CD8-positive, alpha-beta memory T cell (primary cell): ENCODE measurements around the gene DCBLD1. TPM values are rescaled to one million over a fixed set of nuclear protein-coding genes. Genes with fewer than 3 reads are reported as not detected.

Experiments used
- CTCF ChIA-PET: fragments of 350-600 bp; sonication (Branson Sonifier 250); formaldehyde crosslinking; loops from one replicate; lab custom pipeline; 2021; ENCODE audit warnings: antibody characterized with exemption; lab: Charles Lee
- POLR2A ChIA-PET: fragments of 350-600 bp; sonication (Branson Sonifier 250); formaldehyde crosslinking; loops from one replicate; lab custom pipeline; 2021; ENCODE audit warnings: antibody characterized with exemption; lab: Charles Lee
- DNase-seq, 5 donors: peaks; one replicate each; pipeline versions ENCODE4 v3.0.0 to v3.0.0-alpha.2; 2020 to 2022; ENCODE audit warnings: mixed read lengths in 1 of 5
- H3K27ac ChIP-seq: one replicate; pipeline ENCODE4 v1.7.0; 2013; ENCODE audit warnings: low read depth, mild to moderate bottlenecking, low read length, moderate library complexity
- H3K27me3 ChIP-seq: 2 replicates; pipeline ENCODE4 v1.7.0; 2013; ENCODE audit warnings: low read length, mild to moderate bottlenecking; ENCODE audit not compliant: insufficient read depth, poor library complexity, severe bottlenecking
- H3K36me3 ChIP-seq: 2 replicates; pipeline ENCODE4 v1.7.0; 2013; ENCODE audit warnings: mild to moderate bottlenecking, low read length, moderate library complexity; ENCODE audit not compliant: insufficient read depth
- H3K4me1 ChIP-seq: 2 replicates; pipeline ENCODE4 v1.7.0; 2013; ENCODE audit warnings: mild to moderate bottlenecking, low read length, moderate library complexity; ENCODE audit not compliant: insufficient read depth
- H3K4me3 ChIP-seq: 2 replicates; pipeline ENCODE4 v1.7.0; 2013; ENCODE audit warnings: mild to moderate bottlenecking, low read length
- H3K9me3 ChIP-seq: 2 replicates; pipeline ENCODE4 v1.7.0; 2013; ENCODE audit warnings: mild to moderate bottlenecking, low read length
- H3K27ac Mint-ChIP-seq, 8 donors: one replicate each; pipeline ENCODE4 v1.8.0; 2020 to 2021; ENCODE audit warnings: mixed read lengths in 8 of 8, mild to moderate bottlenecking in 6 of 8, inconsistent platforms in 3 of 8, moderate library complexity in 3 of 8
- H3K27me3 Mint-ChIP-seq, 2 donors: one replicate each; pipeline ENCODE4 v1.8.0; 2020 to 2021; ENCODE audit warnings: mixed read lengths in 2 of 2, mild to moderate bottlenecking in 1 of 2, moderate library complexity in 1 of 2
- H3K36me3 Mint-ChIP-seq, 3 donors: one replicate each; pipeline ENCODE4 v1.8.0; 2020 to 2021; ENCODE audit warnings: mixed read lengths in 3 of 3, inconsistent platforms in 1 of 3, mild to moderate bottlenecking in 1 of 3
- H3K4me1 Mint-ChIP-seq, 3 donors: one replicate each; pipeline ENCODE4 v1.8.0; 2020 to 2021; ENCODE audit warnings: mixed read lengths in 3 of 3, inconsistent platforms in 1 of 3, mild to moderate bottlenecking in 1 of 3
- H3K4me3 Mint-ChIP-seq, 7 donors: one replicate each; pipeline ENCODE4 v1.8.0; 2020 to 2021; ENCODE audit warnings: mixed read lengths in 7 of 7, mild to moderate bottlenecking in 6 of 7, moderate library complexity in 4 of 7, inconsistent platforms in 2 of 7
- H3K9me3 Mint-ChIP-seq, 5 donors: one replicate each; pipeline ENCODE4 v1.8.0; 2020 to 2022; ENCODE audit warnings: mixed read lengths in 5 of 5, mild to moderate bottlenecking in 3 of 5, moderate library complexity in 2 of 5, inconsistent platforms in 1 of 5
- polyA plus RNA-seq: library from polyadenylated mRNA; unstranded; fragments of 300-500 nt; fragmentation: Illumina TruSeq; gene quantifications from one replicate; pipeline ENCODE4 v1.2.3, GENCODE V29; 2021
- total RNA-seq, 2 experiments: library from RNA; stranded (reverse); gene quantifications; one replicate each; pipeline ENCODE4 v1.2.3, GENCODE V29; 2021

Gene DCBLD1
- total and polyA plus RNA-seq, 3 experiments from 2014 or later, result 3.3 to 4.8 (median 4.1) TPM

GRCh38 chr6:117483645-117484016 is 1.2 kb downstream of the DCBLD1 start:
- POLR2A ChIA-PET, result interaction anchor here (0.7 to 1.6 kb wide), 3 partner anchors 65 to 1413 kb away, joined by 3 to 7 read pairs (median 5); no protein-coding TSS in a partner anchor
- H3K27me3 Mint-ChIP-seq, result peaks cover 10 to 39% of the 10 kb centered on the region in 2 donors
- H3K4me1 Mint-ChIP-seq, result peaks cover 16 to 22% (median 19%) of the 10 kb centered on the region in 3 donors
- H3K9me3 Mint-ChIP-seq, result no peaks in the 10 kb centered on the region
- CTCF ChIA-PET, result interaction anchor here (0.9 to 8.9 kb wide), 4 partner anchors 10 to 122 kb away, joined by 3 to 109 read pairs (median 4); no protein-coding TSS in a partner anchor
- peak in 1 of 5 donors; percentile 13 for DNase-seq
- Histone ChIP-seq H3K4me1 (peaks cover 17% of the 10 kb centered on the region), H3K27ac (peak overlapping the region; percentile 45), H3K36me3 (no peaks in the 10 kb centered on the region), H3K27me3 (no peaks in the 10 kb centered on the region), H3K9me3 (no peaks in the 10 kb centered on the region), H3K4me3 (peak overlapping the region; percentile 72)
- peak overlapping the region in 7 of 8 donors; percentile 19 to 92 (median 75) for H3K27ac Mint-ChIP-seq
- H3K4me3 Mint-ChIP-seq, result peak overlapping the region; percentile 90 to 97 (median 95)
- H3K36me3 Mint-ChIP-seq, result peaks cover 0 to 3% (median 0%) of the 10 kb centered on the region in 3 donors

- peaks cover 0 to 3% (median 0%) of the 10 kb centered on the region in 3 donors for H3K36me3 Mint-ChIP-seq
- no peaks in the 10 kb centered on the region for H3K36me3 ChIP-seq
- no peaks in the 10 kb centered on the region for H3K9me3 ChIP-seq
- no peak overlapping the region for H3K27ac ChIP-seq
- POLR2A ChIA-PET, result no interaction called here
- H3K4me1 Mint-ChIP-seq, result peaks cover 16 to 22% (median 19%) of the 10 kb centered on the region in 3 donors
- H3K27ac Mint-ChIP-seq, result peak overlapping the region in 1 of 8 donors; percentile 19
- peaks cover 17% of the 10 kb centered on the region for H3K4me1 ChIP-seq
- CTCF ChIA-PET, result interaction anchor here (0.9 to 8.9 kb wide), 4 partner anchors 9 to 121 kb away, joined by 3 to 109 read pairs (median 4); no protein-coding TSS in a partner anchor
- no peak for DNase-seq
- peak overlapping the region; percentile 90 to 97 (median 95) for H3K4me3 Mint-ChIP-seq
- H3K27me3 Mint-ChIP-seq, result peaks cover 10 to 37% of the 10 kb centered on the region in 2 donors
- no peak overlapping the region for H3K4me3 ChIP-seq
- no peaks in the 10 kb centered on the region for H3K27me3 ChIP-seq
- no peaks in the 10 kb centered on the region for H3K9me3 Mint-ChIP-seq
Measured at GRCh38 chr6:117484052-117484646, 1.7 kb downstream of the DCBLD1 start.

- POLR2A ChIA-PET, result no interaction called here
Measured at GRCh38 chr6:117485433-117485832, 3.0 kb downstream of the DCBLD1 start.

GRCh38 chr6:117487821-117488220 is 5.3 kb downstream of the DCBLD1 start:
- no peaks in the 10 kb centered on the region for H3K27me3 ChIP-seq
- Mint-ChIP-seq H3K4me1 (peaks cover 6 to 9% (median 7%) of the 10 kb centered on the region in 3 donors), H3K9me3 (no peaks in the 10 kb centered on the region), H3K4me3 (peak overlapping the region in 1 of 7 donors; percentile 27), H3K36me3 (peaks cover 0 to 3% (median 0%) of the 10 kb centered on the region in 3 donors), H3K27me3 (peaks cover 3 to 19% of the 10 kb centered on the region in 2 donors), H3K27ac (no peak overlapping the region)
- no peak for DNase-seq
- H3K4me3 ChIP-seq, result no peak overlapping the region
- no peak overlapping the region for H3K27ac ChIP-seq
- H3K36me3 ChIP-seq, result no peaks in the 10 kb centered on the region
- ChIA-PET CTCF (no interaction called here), POLR2A (no interaction called here)
- peaks cover 8% of the 10 kb centered on the region for H3K4me1 ChIP-seq
- no peaks in the 10 kb centered on the region for H3K9me3 ChIP-seq

More at GRCh38 chr6:117485433-117485832, 3.0 kb downstream of the DCBLD1 start:
- peaks cover 0 to 3% (median 0%) of the 10 kb centered on the region in 3 donors for H3K36me3 Mint-ChIP-seq
- peaks cover 16 to 22% (median 19%) of the 10 kb centered on the region in 3 donors for H3K4me1 Mint-ChIP-seq
- no peak for DNase-seq
- H3K9me3 Mint-ChIP-seq, result no peaks in the 10 kb centered on the region
- Histone ChIP-seq H3K4me1 (peaks cover 17% of the 10 kb centered on the region), H3K27ac (no peak overlapping the region), H3K4me3 (no peak overlapping the region), H3K27me3 (no peaks in the 10 kb centered on the region), H3K9me3 (no peaks in the 10 kb centered on the region), H3K36me3 (no peaks in the 10 kb centered on the region)
- H3K27me3 Mint-ChIP-seq, result peaks cover 9 to 32% of the 10 kb centered on the region in 2 donors
- H3K27ac Mint-ChIP-seq, result no peak overlapping the region
- H3K4me3 Mint-ChIP-seq, result peak overlapping the region in 2 of 7 donors; percentile 8 to 71
- CTCF ChIA-PET, result interaction anchor here (1.1 kb wide), 1 partner anchor 36 kb away, joined by 3 read pairs; no protein-coding TSS in a partner anchor

- H3K27ac ChIP-seq, result no peak overlapping the region
- H3K27me3 ChIP-seq, result no peaks in the 10 kb centered on the region
- H3K9me3 Mint-ChIP-seq, result no peaks in the 10 kb centered on the region
- peaks cover 0 to 2% (median 2%) of the 10 kb centered on the region in 3 donors for H3K4me1 Mint-ChIP-seq
- H3K9me3 ChIP-seq, result no peaks in the 10 kb centered on the region
- no peaks in the 10 kb centered on the region for H3K36me3 ChIP-seq
- H3K27ac Mint-ChIP-seq, result no peak overlapping the region
- no peak for DNase-seq
- CTCF ChIA-PET, result no interaction called here
- peaks cover 0 to 13% of the 10 kb centered on the region in 2 donors for H3K27me3 Mint-ChIP-seq
- no peaks in the 10 kb centered on the region for H3K36me3 Mint-ChIP-seq
- H3K4me1 ChIP-seq, result peaks cover 2% of the 10 kb centered on the region
- no peak overlapping the region for H3K4me3 ChIP-seq
- H3K4me3 Mint-ChIP-seq, result no peak overlapping the region
- POLR2A ChIA-PET, result no interaction called here
Measured at GRCh38 chr6:117489003-117489402, 6.5 kb downstream of the DCBLD1 start.

- no peaks in the 10 kb centered on the region for H3K9me3 ChIP-seq
- H3K4me3 ChIP-seq, result no peak overlapping the region
- Mint-ChIP-seq H3K27ac (no peak overlapping the region), H3K9me3 (no peaks in the 10 kb centered on the region), H3K36me3 (no peaks in the 10 kb centered on the region), H3K27me3 (peaks cover 0 to 9% of the 10 kb centered on the region in 2 donors), H3K4me3 (no peak overlapping the region), H3K4me1 (peaks cover 4 to 8% (median 6%) of the 10 kb centered on the region in 3 donors)
- H3K27ac ChIP-seq, result no peak overlapping the region
- no peaks in the 10 kb centered on the region for H3K4me1 ChIP-seq
- H3K27me3 ChIP-seq, result no peaks in the 10 kb centered on the region
- CTCF ChIA-PET, result no interaction called here
- no peak for DNase-seq
- H3K36me3 ChIP-seq, result no peaks in the 10 kb centered on the region
- POLR2A ChIA-PET, result no interaction called here
Measured at GRCh38 chr6:117491916-117492315, 9.4 kb downstream of the DCBLD1 start.

- DNase-seq, result no peak
- H3K9me3 Mint-ChIP-seq, result no peaks in the 10 kb centered on the region
- Histone ChIP-seq H3K27me3 (no peaks in the 10 kb centered on the region), H3K4me1 (no peaks in the 10 kb centered on the region), H3K36me3 (no peaks in the 10 kb centered on the region), H3K27ac (no peak overlapping the region), H3K9me3 (no peaks in the 10 kb centered on the region), H3K4me3 (no peak overlapping the region)
- H3K4me1 Mint-ChIP-seq, result peaks cover 4 to 11% (median 8%) of the 10 kb centered on the region in 3 donors
- ChIA-PET POLR2A (no interaction called here), CTCF (interaction anchor here (1.4 kb wide), 1 partner anchor 10 kb away, joined by 3 read pairs; no protein-coding TSS in a partner anchor)
- H3K27me3 Mint-ChIP-seq, result peaks cover 0 to 9% of the 10 kb centered on the region in 2 donors
- no peak overlapping the region for H3K27ac Mint-ChIP-seq
- no peak overlapping the region for H3K4me3 Mint-ChIP-seq
- H3K36me3 Mint-ChIP-seq, result peaks cover 0 to 4% (median 0%) of the 10 kb centered on the region in 3 donors
Measured at GRCh38 chr6:117493470-117493869, 11.0 kb downstream of the DCBLD1 start.

- Mint-ChIP-seq H3K27me3 (peaks cover 0 to 9% of the 10 kb centered on the region in 2 donors), H3K27ac (no peak overlapping the region), H3K4me1 (peaks cover 4 to 11% (median 8%) of the 10 kb centered on the region in 3 donors), H3K4me3 (no peak overlapping the region), H3K36me3 (peaks cover 0 to 4% (median 0%) of the 10 kb centered on the region in 3 donors), H3K9me3 (no peaks in the 10 kb centered on the region)
- H3K4me1 ChIP-seq, result no peaks in the 10 kb centered on the region
- H3K9me3 ChIP-seq, result no peaks in the 10 kb centered on the region
- H3K27me3 ChIP-seq, result no peaks in the 10 kb centered on the region
- no peaks in the 10 kb centered on the region for H3K36me3 ChIP-seq
- POLR2A ChIA-PET, result no interaction called here
- no peak for DNase-seq
- no peak overlapping the region for H3K4me3 ChIP-seq
- no peak overlapping the region for H3K27ac ChIP-seq
- CTCF ChIA-PET, result interaction anchor here (1.4 kb wide), 1 partner anchor 11 kb away, joined by 3 read pairs; no protein-coding TSS in a partner anchor
Measured at GRCh38 chr6:117494283-117494682, 11.8 kb downstream of the DCBLD1 start.
